GM10266 (cell line): ENCODE data around the gene RBPMS2.

Experiments used
- DNase-seq: peaks from one replicate; pipeline ENCODE4 v3.0.0; 2012; ENCODE audit errors: extremely low spot score
- CTCF ChIP-seq: IDR thresholded peaks from 2 replicates; pipeline ENCODE4 v1.5.1; 2012; ENCODE audit warnings: mild to moderate bottlenecking, low read depth; ENCODE audit not compliant: control insufficient read depth, insufficient read depth; ENCODE audit errors: missing control alignments

The RBPMS2 gene

GRCh38 chr15:64694816-64695215 lies 80.6 kb downstream of the RBPMS2 start:
- DNase-seq: no peak
- TF ChIP-seq CTCF: no peak

DNA sequence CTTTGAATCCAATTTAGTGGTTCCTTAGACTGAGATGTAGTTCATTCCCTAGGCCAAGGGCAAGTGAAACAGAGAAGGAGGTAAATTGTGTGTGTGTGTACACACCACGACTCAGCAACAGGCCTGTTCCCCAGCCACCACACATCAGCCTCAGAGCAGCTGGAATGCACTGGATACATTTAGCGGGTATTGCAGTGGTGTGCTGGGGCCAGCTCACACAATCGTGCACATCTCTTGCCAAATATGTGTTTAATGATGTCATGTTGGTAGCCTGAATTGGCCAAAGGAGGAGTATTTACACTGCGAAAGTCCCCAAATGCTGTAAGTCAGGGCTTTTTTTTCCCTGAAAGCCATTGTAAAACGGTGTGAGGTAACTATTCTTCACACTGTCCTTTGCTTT lies 82.3 kb downstream of the RBPMS2 start:
- no peak for TF ChIP-seq CTCF
- DNase-seq: no peak

DNA sequence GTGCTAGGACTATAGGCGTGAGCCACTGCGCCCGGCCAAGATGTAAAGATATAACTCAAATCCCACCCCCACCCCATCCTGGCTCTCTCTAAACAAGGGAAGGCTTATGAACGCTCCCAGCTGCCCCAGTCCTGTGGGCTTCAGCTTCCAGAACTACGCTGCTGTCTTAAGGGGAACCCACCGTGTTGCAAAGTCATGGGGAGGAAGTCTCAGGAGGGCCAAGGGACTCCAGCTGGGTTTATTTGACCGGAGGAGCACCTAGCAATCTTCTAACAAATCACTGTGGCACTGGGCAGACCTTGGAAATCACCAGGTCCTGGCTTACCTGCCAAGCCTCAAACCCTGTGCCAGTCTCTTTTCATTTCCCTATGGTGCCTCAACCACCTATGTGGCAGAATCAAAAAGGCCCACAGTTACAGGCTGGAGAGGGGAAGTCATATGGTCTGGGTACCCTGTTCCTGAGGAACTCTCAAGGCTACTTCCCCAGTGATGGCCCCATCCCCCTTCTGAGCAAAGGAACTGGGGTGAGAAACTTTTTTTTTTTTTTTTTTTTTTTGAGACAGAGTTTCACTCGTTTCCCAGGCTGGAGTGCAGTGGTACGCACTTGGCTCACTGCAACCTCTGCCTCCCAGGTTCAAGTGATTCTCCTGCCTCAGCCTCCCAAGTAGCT lies 83.4 kb downstream of the RBPMS2 start:
- DNase-seq: no peak
- TF ChIP-seq CTCF: no peak

- no peak for DNase-seq
- no peak for TF ChIP-seq CTCF
Observed at GRCh38 chr15:64690578-64691296, 84.7 kb downstream of the RBPMS2 start.

- no peak for DNase-seq
- TF ChIP-seq CTCF: no peak
Observed at GRCh38 chr15:64690008-64690407, 85.4 kb downstream of the RBPMS2 start.
